Testis (tissue), 2 donors: ENCODE measurements around the gene TRMT61A.

Experiments
- CTCF ChIP-seq, 3 experiments: fragments of 450-650 bp in 2 of 3; fragments of 200-600 bp in 1 of 3; sonication (generic) in 1 of 3; IDR thresholded peaks; one replicate each; pipeline ENCODE4 v1.5.1; 2016 to 2019; ENCODE audit warnings: antibody characterized with exemption in 3 of 3, mild to moderate bottlenecking in 2 of 3, moderate library complexity in 1 of 3
- POLR2A ChIP-seq: fragments of 450-650 bp; IDR thresholded peaks from one replicate; pipeline ENCODE4 v1.6.1; 2017; ENCODE audit warnings: antibody characterized with exemption, mild to moderate bottlenecking, moderate library complexity

- no peak for TF ChIP-seq CTCF (IDR thresholded peaks at IDR 0.05)
- no peak for TF ChIP-seq POLR2A
These were observed 33.1 kb upstream of the TRMT61A start for GRCh38 chr14:103495854-103496253.
